ENCODE measurements around the gene PLK2.

Gene PLK2

DNA sequence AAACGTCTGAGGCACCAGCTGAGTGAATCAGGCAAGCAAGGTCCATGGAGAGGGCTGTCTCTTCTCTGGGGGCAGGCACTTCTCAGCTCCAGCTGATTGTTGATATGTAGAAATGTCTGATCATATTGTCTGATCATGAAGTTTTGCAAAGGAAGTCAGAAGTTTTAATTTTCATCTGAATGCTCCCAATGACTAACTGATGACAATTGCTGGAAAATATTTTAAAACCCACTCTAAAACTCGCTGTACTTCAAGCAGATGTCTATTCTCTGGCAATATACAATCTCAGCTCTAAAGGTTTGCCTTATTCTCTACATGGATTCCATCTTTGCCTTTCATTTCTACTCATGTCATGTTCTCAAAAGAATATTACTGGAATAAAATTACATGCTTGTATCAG lies 12.7 kb downstream of the PLK2 start:
- no peak for DNase-seq

DNA sequence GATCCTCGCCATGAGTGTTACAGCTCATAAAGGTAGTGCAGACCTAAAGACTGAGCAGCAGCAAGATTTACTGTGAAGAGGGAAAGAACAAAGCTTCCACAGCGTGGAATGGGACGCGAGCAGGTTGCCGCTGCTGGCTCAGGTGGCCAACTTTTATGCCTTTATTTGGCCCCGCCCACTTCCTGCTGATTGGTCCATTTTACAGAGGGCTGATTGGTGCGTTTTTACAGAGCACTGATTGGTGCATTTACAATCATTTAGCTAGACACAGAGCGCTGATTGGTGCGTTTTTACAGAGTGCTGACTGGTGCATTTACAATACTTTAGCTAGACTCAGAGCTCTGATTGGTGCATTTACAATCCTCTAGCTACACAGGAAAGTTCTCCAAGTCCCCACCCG lies 13.9 kb downstream of the PLK2 start:
- DNase-seq, result no peak

DNA sequence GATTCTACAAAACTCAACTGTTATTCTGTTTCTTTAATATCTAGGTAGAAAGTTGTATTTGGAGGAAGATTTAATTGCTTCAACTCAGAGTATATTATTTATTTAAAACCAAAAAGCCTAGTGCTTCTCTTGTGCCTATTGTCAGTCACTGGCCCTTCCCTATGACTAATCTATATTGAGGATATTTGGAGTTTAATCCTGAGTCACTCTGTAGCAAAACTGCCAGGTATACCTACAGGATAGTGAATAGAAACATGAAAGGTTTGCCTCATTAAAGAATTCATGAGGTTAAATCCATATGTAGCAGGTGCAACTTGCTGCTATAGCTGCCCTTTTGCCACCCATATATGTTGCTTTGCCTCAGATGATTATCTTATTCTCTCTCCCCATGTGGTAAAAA lies 15.1 kb downstream of the PLK2 start:
- DNase-seq, result no peak

GRCh38 chr5:58440901-58441460 lies 18.9 kb downstream of the PLK2 start:
- DNase-seq, result no peak

DNA sequence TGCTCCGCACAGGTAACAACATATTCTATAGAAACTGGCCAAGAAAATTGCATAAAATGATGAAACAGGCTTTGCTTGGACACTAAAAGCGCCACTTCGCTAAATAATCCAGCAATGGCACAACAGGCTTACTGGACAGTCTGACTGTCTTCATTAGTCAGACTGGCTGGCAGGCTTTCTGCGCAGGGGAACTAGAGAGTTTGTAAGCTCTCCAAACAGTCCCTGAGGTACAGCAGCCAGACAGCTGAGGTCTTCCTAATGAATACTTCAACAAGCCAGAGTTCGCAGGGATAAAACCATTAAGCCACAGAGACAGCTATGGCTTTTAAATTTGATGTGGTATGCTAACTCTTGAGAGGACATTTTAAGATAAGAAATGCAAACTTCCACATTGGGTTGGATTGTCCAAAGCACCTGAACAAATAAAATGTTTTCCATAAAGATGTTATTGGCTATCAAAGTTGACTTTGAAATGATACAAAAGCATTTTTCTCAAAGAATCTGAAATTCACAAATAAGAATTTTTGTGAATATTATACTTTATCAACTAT lies 20.7 kb downstream of the PLK2 start:
- no peak for DNase-seq

DNA sequence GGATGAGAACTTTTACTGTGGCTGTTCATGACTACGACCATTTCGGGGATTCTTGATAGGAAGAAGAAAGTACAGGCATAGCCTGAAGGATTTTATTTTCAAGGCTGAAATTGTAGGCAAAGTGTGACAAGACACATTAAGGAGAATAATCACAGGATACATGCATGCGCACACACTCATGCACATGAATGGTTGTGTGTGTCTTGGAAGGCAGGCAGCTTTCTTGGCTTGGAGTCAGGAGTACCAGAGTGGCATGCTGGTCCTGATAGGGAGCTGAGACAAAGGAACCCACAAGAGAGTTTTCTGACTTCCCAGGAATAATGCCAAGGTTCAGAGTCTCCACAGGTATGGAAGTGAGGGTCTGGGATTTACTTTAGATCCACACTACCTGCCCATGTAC lies 22.2 kb downstream of the PLK2 start:
- DNase-seq, result no peak

GRCh38 chr5:58431832-58432231 lies 28.1 kb downstream of the PLK2 start:
- DNase-seq, result no peak

- DNase-seq, result no peak
These were observed 47.0 kb downstream of the PLK2 start for GRCh38 chr5:58412932-58413331.

GRCh38 chr5:58412081-58412480 lies 47.8 kb downstream of the PLK2 start:
- DNase-seq, result no peak

GRCh38 chr5:58411372-58411771 lies 48.5 kb downstream of the PLK2 start:
- DNase-seq, result no peak

DNA sequence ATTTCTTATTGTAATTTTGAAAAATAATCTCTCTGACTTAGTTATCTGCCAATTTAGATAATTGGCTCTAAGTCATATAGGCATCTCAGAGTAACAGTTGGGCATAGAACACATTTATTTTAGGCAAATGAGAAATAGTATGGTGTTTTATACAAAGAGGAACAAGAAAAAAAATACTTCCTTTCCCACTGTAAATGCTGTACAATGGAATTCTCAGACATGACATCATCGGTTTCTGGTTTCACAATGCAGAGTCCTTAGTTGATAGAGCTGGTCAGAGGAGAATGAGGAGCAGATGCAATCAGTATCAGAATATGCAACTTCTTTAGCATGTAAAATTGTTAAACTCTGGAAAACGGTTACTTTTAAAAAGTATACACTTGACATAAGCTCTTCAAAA lies 49.4 kb downstream of the PLK2 start:
- no peak for DNase-seq

- DNase-seq, result no peak
These were observed 52.7 kb downstream of the PLK2 start for GRCh38 chr5:58407042-58407719.

- no peak for DNase-seq
These were observed 53.5 kb downstream of the PLK2 start for GRCh38 chr5:58406394-58406793.

DNA sequence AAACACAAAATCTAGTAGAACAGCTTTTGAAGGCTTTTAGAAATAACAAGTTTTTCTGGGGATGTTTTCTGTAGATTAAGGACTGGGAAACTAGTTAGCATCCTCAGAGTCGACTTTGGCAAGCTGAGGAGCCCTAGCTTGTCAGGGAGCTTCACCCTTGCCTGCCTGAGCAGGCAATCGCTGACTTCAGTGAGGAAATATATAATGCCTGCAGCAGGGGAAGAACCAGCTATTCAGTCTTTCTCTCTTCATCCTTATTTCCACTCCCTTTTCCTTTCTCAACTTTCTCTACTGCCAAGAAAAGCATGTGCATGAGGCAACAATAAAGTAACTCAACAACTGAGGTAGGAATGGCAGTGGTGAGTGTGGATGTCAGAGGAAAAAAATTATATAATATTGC lies 54.7 kb downstream of the PLK2 start:
- DNase-seq, result no peak

DNA sequence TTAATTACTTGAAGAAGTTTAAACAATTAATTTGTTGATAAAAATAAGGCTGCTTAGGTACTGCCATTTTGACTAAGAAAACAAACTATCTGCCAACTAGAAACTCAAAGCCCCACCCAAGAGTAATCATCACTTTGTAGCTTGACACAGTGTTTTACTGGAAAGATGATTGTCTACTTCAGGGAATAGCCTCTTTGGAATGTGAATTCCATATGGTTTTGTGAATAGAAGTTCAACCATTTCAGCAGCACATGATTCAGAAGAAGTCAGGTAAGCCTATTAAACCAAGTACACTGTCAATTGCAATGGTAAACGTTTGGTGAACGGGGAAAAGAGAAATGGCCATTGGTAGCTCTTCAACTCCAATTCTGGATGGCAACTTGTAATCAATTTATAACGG lies 55.2 kb downstream of the PLK2 start:
- DNase-seq, result no peak
